Nephron (organoid): ENCODE data around the gene PRKG1.

Source experiments
- H3K27ac Mint-ChIP-seq, 3 experiments: 2 replicates each; pipeline ENCODE4 v1.8.0; 2020; ENCODE audit warnings: mixed read lengths in 3 of 3, mild to moderate bottlenecking in 2 of 3, moderate library complexity in 1 of 3
- H3K27me3 Mint-ChIP-seq: 2 replicates; pipeline ENCODE4 v1.8.0; 2021; ENCODE audit warnings: low read depth, mild to moderate bottlenecking, moderate library complexity, mixed read lengths
- H3K36me3 Mint-ChIP-seq: 2 replicates; pipeline ENCODE4 v1.8.0; 2020; ENCODE audit warnings: low read depth, mixed read lengths
- H3K4me1 Mint-ChIP-seq: 2 replicates; pipeline ENCODE4 v1.8.0; 2020; ENCODE audit warnings: mixed read lengths
- H3K4me3 Mint-ChIP-seq, 3 experiments: 2 replicates each; pipeline ENCODE4 v1.8.0; 2020; ENCODE audit warnings: mild to moderate bottlenecking in 3 of 3, mixed read lengths in 3 of 3, moderate library complexity in 2 of 3
- H3K9me3 Mint-ChIP-seq: 2 replicates; pipeline ENCODE4 v1.8.0; 2020; ENCODE audit warnings: mixed read lengths
- CTCF ChIP-seq, 3 experiments: fragments of 200-600 bp; sonication (generic); IDR thresholded peaks; one replicate each; pipeline ENCODE4 v1.5.0; 2021; ENCODE audit warnings: antibody characterized with exemption in 3 of 3; ENCODE audit not compliant: unreplicated experiment in 3 of 3

Gene PRKG1

GRCh38 chr10:51072210-51072609 lies 2.1 kb upstream of the PRKG1 start:
- H3K4me1 Mint-ChIP-seq = peaks cover 22% of the 10 kb centered on the region
- no peaks in the 10 kb centered on the region for H3K36me3 Mint-ChIP-seq
- no peaks in the 10 kb centered on the region for H3K9me3 Mint-ChIP-seq
- TF ChIP-seq CTCF (IDR thresholded peaks at IDR 0.05; ENCODE audit: unreplicated experiment in 3 of 3) = no peak
- H3K27me3 Mint-ChIP-seq = no peaks in the 10 kb centered on the region
- H3K4me3 Mint-ChIP-seq = peak overlapping the region in 2 of 3 experiments; percentile 22 to 32
- no peak overlapping the region for H3K27ac Mint-ChIP-seq

- TF ChIP-seq CTCF (IDR thresholded peaks at IDR 0.05; ENCODE audit: unreplicated experiment in 3 of 3) = no peak
- no peaks in the 10 kb centered on the region for H3K27me3 Mint-ChIP-seq
- no peaks in the 10 kb centered on the region for H3K9me3 Mint-ChIP-seq
- H3K27ac Mint-ChIP-seq = peak overlapping the region; percentile 90 to 92 (median 92)
- H3K4me3 Mint-ChIP-seq = peak overlapping the region; percentile 92 to 96 (median 95)
- no peaks in the 10 kb centered on the region for H3K36me3 Mint-ChIP-seq
- peaks cover 29% of the 10 kb centered on the region for H3K4me1 Mint-ChIP-seq
Measured at GRCh38 chr10:51072921-51073434, 1.3 kb upstream of the PRKG1 start.

GRCh38 chr10:51073453-51074237 lies 642 bp upstream of the PRKG1 start:
- no peaks in the 10 kb centered on the region for H3K36me3 Mint-ChIP-seq
- TF ChIP-seq CTCF (IDR thresholded peaks at IDR 0.05; ENCODE audit: unreplicated experiment in 3 of 3) = no peak
- no peaks in the 10 kb centered on the region for H3K27me3 Mint-ChIP-seq
- H3K4me1 Mint-ChIP-seq = peaks cover 29% of the 10 kb centered on the region
- H3K4me3 Mint-ChIP-seq = peak overlapping the region; percentile 92 to 96 (median 95)
- peak overlapping the region; percentile 90 to 92 (median 92) for H3K27ac Mint-ChIP-seq
- H3K9me3 Mint-ChIP-seq = no peaks in the 10 kb centered on the region

GRCh38 chr10:51075043-51075872 lies 971 bp downstream of the PRKG1 start:
- Mint-ChIP-seq H3K36me3 (no peaks in the 10 kb centered on the region), H3K4me1 (peaks cover 42% of the 10 kb centered on the region), H3K27me3 (no peaks in the 10 kb centered on the region), H3K4me3 (peak overlapping the region; percentile 92 to 96 (median 95)), H3K27ac (peak overlapping the region; percentile 90 to 92 (median 92)), H3K9me3 (no peaks in the 10 kb centered on the region)
- no peak for TF ChIP-seq CTCF (IDR thresholded peaks at IDR 0.05; ENCODE audit: unreplicated experiment in 3 of 3)

- H3K9me3 Mint-ChIP-seq = no peaks in the 10 kb centered on the region
- H3K4me1 Mint-ChIP-seq = peaks cover 48% of the 10 kb centered on the region
- TF ChIP-seq CTCF (IDR thresholded peaks at IDR 0.05; ENCODE audit: unreplicated experiment in 3 of 3) = no peak
- peak overlapping the region; percentile 90 to 92 (median 92) for H3K27ac Mint-ChIP-seq
- peak overlapping the region; percentile 92 to 96 (median 95) for H3K4me3 Mint-ChIP-seq
- no peaks in the 10 kb centered on the region for H3K27me3 Mint-ChIP-seq
- H3K36me3 Mint-ChIP-seq = no peaks in the 10 kb centered on the region
Measured at GRCh38 chr10:51075873-51076229, 1.6 kb downstream of the PRKG1 start.
